Activated naive CD4-positive, alpha-beta T cell treated with anti-CD3 and anti-CD28 coated beads, Interleukin-2, amount 50 U/mL, for 24 hours (primary cell): ENCODE results near the gene EPC1.
"Not testable (repeated sequence)": the region's sequence is repeated elsewhere in the genome, so short reads cannot be mapped to it uniquely, and the experiment has no call there.

Source experiments
- H3K27ac Mint-ChIP-seq: one replicate; pipeline ENCODE4 v1.8.0; 2021; ENCODE audit warnings: mild to moderate bottlenecking, mixed read lengths
- H3K27me3 Mint-ChIP-seq: one replicate; pipeline ENCODE4 v1.8.0; 2021; ENCODE audit warnings: mixed read lengths
- H3K36me3 Mint-ChIP-seq: one replicate; pipeline ENCODE4 v1.8.0; 2021; ENCODE audit warnings: mixed read lengths
- H3K4me1 Mint-ChIP-seq: one replicate; pipeline ENCODE4 v1.8.0; 2021; ENCODE audit warnings: mixed read lengths
- H3K4me3 Mint-ChIP-seq: one replicate; pipeline ENCODE4 v1.8.0; 2021; ENCODE audit warnings: mild to moderate bottlenecking, mixed read lengths
- H3K9me3 Mint-ChIP-seq: one replicate; pipeline ENCODE4 v1.8.0; 2021; ENCODE audit warnings: mixed read lengths

The EPC1 gene

GRCh38 chr10:32245760-32246159, 101.2 kb downstream of the EPC1 start:
- no peak overlapping the region for H3K4me3 Mint-ChIP-seq
- H3K9me3 Mint-ChIP-seq = no peaks in the 10 kb centered on the region
- H3K36me3 Mint-ChIP-seq = no peaks in the 10 kb centered on the region
- H3K4me1 Mint-ChIP-seq = peaks cover 29% of the 10 kb centered on the region
- no peak overlapping the region for H3K27ac Mint-ChIP-seq
- H3K27me3 Mint-ChIP-seq = no peaks in the 10 kb centered on the region

- H3K4me3 Mint-ChIP-seq = peak overlapping the region; percentile 11
- no peaks in the 10 kb centered on the region for H3K36me3 Mint-ChIP-seq
- no peaks in the 10 kb centered on the region for H3K27me3 Mint-ChIP-seq
- peak overlapping the region; percentile 90 for H3K27ac Mint-ChIP-seq
- H3K9me3 Mint-ChIP-seq = no peaks in the 10 kb centered on the region
- H3K4me1 Mint-ChIP-seq = peaks cover 22% of the 10 kb centered on the region
Measured at GRCh38 chr10:32244421-32245207, 102.3 kb downstream of the EPC1 start.

DNA sequence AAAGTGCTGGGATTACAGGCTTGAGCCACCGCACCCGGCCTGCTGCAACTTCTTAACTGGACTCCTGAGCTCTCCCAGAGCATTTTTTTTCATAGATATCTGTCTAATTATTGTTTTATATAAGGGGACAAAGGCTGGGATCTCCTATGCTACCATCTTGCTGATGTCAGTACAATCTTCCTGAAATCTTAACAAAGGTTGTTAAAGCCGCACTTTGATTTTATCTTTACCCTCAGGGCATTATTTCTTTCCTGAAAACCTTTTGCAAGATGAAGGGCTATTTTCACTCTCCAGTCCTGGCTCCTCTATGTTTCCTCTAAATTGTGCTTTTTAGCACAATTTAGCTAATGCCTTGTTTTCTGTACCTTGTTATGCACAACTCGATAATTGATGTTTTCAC, 102.9 kb downstream of the EPC1 start:
- H3K27me3 Mint-ChIP-seq = no peaks in the 10 kb centered on the region
- peaks cover 22% of the 10 kb centered on the region for H3K4me1 Mint-ChIP-seq
- no peaks in the 10 kb centered on the region for H3K36me3 Mint-ChIP-seq
- H3K9me3 Mint-ChIP-seq = no peaks in the 10 kb centered on the region
- peak overlapping the region; percentile 11 for H3K4me3 Mint-ChIP-seq
- H3K27ac Mint-ChIP-seq = peak overlapping the region; percentile 90

DNA sequence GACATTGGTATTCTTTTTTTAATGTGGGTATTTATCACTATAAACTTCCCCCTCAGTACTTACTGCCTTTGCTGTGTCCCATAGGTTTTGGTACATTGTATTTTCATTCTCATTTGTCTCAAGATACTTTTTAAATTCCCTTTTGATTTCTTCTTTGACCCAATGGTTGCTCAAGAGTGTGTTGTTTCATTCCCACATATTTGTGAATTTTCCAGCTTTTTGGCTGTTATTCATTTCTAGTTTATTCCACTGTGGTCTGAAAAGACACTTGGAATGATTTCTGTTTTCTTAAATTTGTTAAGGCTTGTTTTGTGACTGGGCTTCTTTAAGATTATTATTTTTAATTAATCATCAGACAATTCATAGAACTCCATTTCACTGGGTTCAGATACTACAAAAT, 105.0 kb downstream of the EPC1 start:
- H3K27ac Mint-ChIP-seq = no peak overlapping the region
- no peaks in the 10 kb centered on the region for H3K36me3 Mint-ChIP-seq
- H3K9me3 Mint-ChIP-seq = no peaks in the 10 kb centered on the region
- H3K27me3 Mint-ChIP-seq = no peaks in the 10 kb centered on the region
- no peak overlapping the region for H3K4me3 Mint-ChIP-seq
- peaks cover 21% of the 10 kb centered on the region for H3K4me1 Mint-ChIP-seq

DNA sequence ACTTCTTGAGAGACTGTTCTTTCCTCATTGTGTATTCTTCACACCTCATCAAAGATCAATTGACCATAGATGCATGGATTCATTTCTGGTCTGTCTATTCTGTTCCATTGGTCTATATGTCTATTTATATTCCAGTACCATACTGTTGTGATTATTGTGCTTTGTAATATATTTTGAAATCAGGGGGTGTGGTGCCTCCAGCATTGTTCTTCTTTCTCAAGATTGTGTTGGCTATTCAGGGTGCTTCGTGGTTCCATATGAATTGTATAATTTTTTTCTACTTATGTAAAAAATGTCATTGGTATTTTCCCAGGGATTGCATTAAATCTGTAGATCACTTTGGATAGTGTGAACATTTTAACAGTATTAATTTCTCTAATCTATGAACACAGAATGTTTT, 106.5 kb downstream of the EPC1 start:
- no peaks in the 10 kb centered on the region for H3K36me3 Mint-ChIP-seq
- no peaks in the 10 kb centered on the region for H3K9me3 Mint-ChIP-seq
- H3K27ac Mint-ChIP-seq = peak overlapping the region; percentile 84
- H3K4me1 Mint-ChIP-seq = peaks cover 15% of the 10 kb centered on the region
- H3K27me3 Mint-ChIP-seq = no peaks in the 10 kb centered on the region
- H3K4me3 Mint-ChIP-seq = no peak overlapping the region

- Mint-ChIP-seq H3K27me3 (no peaks in the 10 kb centered on the region), H3K27ac (no peak overlapping the region), H3K4me1 (peaks cover 11% of the 10 kb centered on the region), H3K4me3 (no peak overlapping the region), H3K9me3 (no peaks in the 10 kb centered on the region), H3K36me3 (no peaks in the 10 kb centered on the region)
Measured at GRCh38 chr10:32239769-32240168, 107.2 kb downstream of the EPC1 start.

GRCh38 chr10:32237644-32238345, 109.2 kb downstream of the EPC1 start:
- Mint-ChIP-seq H3K4me1 (no peaks in the 10 kb centered on the region), H3K27me3 (no peaks in the 10 kb centered on the region), H3K36me3 (no peaks in the 10 kb centered on the region), H3K9me3 (no peaks in the 10 kb centered on the region), H3K4me3 (no peak overlapping the region), H3K27ac (no peak overlapping the region)

GRCh38 chr10:32234471-32234870, 112.5 kb downstream of the EPC1 start:
- Mint-ChIP-seq H3K27ac (no peak overlapping the region), H3K27me3 (no peaks in the 10 kb centered on the region), H3K36me3 (no peaks in the 10 kb centered on the region), H3K9me3 (no peaks in the 10 kb centered on the region), H3K4me1 (no peaks in the 10 kb centered on the region), H3K4me3 (no peak overlapping the region)

DNA sequence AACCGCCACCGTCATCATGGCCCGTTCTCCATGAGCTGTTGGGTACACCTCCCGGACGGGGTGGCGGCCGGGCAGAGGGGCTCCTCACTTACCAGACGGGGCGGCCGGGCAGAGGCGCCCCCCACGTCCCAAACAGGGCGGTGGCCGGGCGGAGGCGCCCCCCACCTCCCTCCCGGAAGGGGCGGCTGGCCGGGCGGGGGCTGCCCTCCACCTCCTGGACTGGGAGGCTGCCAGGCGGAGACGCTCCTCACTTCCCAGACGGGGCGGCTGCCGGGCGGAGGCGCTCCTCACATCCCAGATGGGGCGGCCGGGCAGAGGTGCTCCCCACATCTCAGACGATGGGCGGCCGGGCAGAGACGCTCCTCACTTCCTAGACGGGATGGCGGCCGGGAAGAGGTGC, 113.6 kb downstream of the EPC1 start:
- not testable (repeated sequence) for H3K36me3 Mint-ChIP-seq, H3K27ac Mint-ChIP-seq, H3K9me3 Mint-ChIP-seq, H3K27me3 Mint-ChIP-seq, H3K4me3 Mint-ChIP-seq, H3K4me1 Mint-ChIP-seq

GRCh38 chr10:32232378-32232777, 114.6 kb downstream of the EPC1 start:
- H3K4me1 Mint-ChIP-seq = no peaks in the 10 kb centered on the region
- H3K36me3 Mint-ChIP-seq = no peaks in the 10 kb centered on the region
- no peaks in the 10 kb centered on the region for H3K9me3 Mint-ChIP-seq
- no peaks in the 10 kb centered on the region for H3K27me3 Mint-ChIP-seq
- no peak overlapping the region for H3K27ac Mint-ChIP-seq
- H3K4me3 Mint-ChIP-seq = no peak overlapping the region

DNA sequence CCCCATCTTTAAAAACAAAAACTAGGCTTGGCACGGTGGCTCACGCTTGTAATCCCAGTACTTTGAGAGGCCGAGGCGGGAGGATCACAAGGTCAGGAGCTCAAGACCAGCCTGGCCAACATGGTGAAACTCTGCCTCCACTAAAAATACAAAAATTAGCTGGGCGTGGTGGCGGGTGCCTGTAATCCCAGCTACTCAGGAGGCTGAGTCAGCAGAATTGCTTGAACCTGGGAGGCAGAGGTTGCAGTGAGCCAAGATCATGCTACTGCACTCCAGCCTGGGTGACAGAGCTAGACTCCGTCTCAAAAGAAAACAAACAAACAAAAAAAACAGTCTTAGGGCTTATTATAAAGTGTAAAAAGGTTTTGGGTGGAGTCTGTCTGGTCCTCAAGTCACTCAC, 117.2 kb downstream of the EPC1 start:
- not testable (repeated sequence) for H3K36me3 Mint-ChIP-seq, H3K27ac Mint-ChIP-seq, H3K4me3 Mint-ChIP-seq, H3K4me1 Mint-ChIP-seq, H3K27me3 Mint-ChIP-seq, H3K9me3 Mint-ChIP-seq

DNA sequence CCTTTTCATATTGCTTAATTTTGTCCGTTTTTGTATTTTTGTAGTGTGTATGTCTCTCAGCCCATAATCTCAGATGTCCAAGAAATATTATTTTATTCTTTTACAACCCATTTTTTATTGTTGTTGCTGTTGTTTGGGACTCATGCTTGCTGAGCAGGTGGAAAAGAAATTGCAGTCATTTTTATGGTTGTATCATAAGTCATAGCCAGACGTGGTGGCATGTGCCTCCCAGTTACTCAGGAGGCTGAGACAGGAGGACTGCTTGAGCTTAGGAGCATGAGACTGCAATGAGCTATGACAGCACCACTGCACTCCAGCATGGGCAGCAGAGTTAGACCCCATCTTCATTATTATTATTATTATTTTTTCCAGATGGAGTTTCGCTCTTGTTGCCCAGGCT, 117.8 kb downstream of the EPC1 start:
- H3K9me3 Mint-ChIP-seq = no peaks in the 10 kb centered on the region

DNA sequence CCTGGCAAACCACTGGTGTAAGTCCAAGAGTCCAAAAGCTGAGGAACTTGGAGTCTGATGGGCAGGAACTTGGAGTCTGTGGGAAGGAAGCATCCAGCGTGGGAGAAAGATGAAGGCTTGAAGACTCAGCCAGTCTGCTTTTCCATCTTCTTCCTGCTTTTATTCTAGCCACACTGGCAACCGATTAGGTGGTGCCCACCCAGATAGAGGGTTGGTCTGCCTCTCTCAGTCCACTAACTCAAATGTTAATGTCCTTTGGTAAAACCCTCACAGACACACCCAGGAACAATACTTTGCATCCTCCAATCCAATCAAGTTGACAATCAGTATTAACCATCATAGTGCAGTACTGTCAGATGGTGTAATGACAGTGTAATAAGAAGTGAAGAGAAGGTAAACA, 119.2 kb downstream of the EPC1 start:
- H3K27me3 Mint-ChIP-seq = no peaks in the 10 kb centered on the region
- H3K36me3 Mint-ChIP-seq = no peaks in the 10 kb centered on the region
- no peaks in the 10 kb centered on the region for H3K4me1 Mint-ChIP-seq
- no peak overlapping the region for H3K27ac Mint-ChIP-seq
- H3K9me3 Mint-ChIP-seq = no peaks in the 10 kb centered on the region
- H3K4me3 Mint-ChIP-seq = no peak overlapping the region

More for the DNA sequence above, 117.8 kb downstream of the EPC1 start:
- Mint-ChIP-seq H3K4me1 (no peaks in the 10 kb centered on the region), H3K36me3 (no peaks in the 10 kb centered on the region), H3K27ac (no peak overlapping the region), H3K27me3 (no peaks in the 10 kb centered on the region), H3K4me3 (no peak overlapping the region)

DNA sequence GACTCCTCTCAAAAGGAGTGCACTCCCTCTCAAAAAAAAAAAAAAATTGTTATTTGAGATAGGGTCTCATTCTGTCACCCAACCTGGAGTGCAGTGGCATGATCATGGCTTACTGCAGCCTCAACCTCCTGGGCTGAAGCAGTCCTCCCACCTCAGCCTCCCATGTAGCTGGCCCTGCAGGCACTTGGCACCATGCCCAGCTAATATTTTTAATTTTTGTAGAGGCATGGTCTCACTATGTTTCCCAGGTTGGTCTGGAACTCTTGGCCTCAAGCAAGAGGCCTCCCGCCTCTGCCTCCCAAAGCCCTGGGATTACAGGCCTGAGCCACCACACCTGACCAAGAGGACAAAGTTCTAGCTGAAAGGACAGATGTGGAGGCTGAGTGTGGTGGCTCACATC, 120.3 kb downstream of the EPC1 start:
- H3K4me3 Mint-ChIP-seq = no peak overlapping the region
- no peak overlapping the region for H3K27ac Mint-ChIP-seq
- H3K9me3 Mint-ChIP-seq = peaks cover 5% of the 10 kb centered on the region
- no peaks in the 10 kb centered on the region for H3K36me3 Mint-ChIP-seq
- no peaks in the 10 kb centered on the region for H3K27me3 Mint-ChIP-seq
- H3K4me1 Mint-ChIP-seq = no peaks in the 10 kb centered on the region

DNA sequence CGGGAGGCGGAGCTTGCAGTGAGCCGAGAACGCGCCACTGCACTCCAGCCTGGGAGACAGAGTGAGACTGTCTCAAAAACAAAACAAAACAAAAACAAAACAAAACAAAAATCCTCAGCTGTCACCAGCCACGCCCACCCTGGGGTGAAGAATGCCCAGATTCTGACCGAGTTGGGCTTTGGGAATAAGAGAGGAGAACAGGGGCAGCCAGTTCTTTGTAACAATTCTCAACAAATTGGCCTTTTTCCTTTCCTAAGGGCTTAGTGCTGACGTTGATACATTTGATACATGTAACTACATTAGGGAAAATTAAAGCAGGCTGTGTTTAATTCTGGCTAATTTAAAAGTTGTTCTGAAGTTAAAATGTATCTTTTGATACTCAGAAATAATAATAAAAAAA, 121.0 kb downstream of the EPC1 start:
- Mint-ChIP-seq H3K36me3 (no peaks in the 10 kb centered on the region), H3K27me3 (no peaks in the 10 kb centered on the region), H3K9me3 (peaks cover 5% of the 10 kb centered on the region), H3K4me1 (no peaks in the 10 kb centered on the region), H3K27ac (no peak overlapping the region), H3K4me3 (no peak overlapping the region)

DNA sequence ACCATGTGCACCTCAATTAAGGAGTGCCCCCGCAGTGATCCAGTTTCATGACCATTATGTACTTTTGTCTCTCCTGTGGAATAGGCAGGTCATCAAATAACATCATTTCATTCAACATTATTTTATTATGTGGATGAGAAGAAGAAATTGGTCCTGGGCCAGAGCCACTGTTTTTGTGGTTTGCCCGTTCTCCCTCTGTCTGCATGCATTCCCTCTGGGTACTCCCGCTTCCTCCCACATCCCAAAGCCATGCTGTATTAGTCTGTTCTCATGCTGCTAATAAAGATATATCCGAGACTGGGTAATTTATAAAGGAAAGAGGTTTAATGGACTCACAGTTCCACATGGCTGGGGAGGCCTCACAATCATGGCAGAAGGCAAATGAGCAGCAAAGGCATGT, 124.6 kb downstream of the EPC1 start:
- not testable (repeated sequence) for H3K27ac Mint-ChIP-seq, H3K27me3 Mint-ChIP-seq, H3K4me3 Mint-ChIP-seq, H3K4me1 Mint-ChIP-seq
- peaks cover 10% of the 10 kb centered on the region for H3K36me3 Mint-ChIP-seq
- peaks cover 14% of the 10 kb centered on the region for H3K9me3 Mint-ChIP-seq
